ENCODE data around the gene VASN. TPM values are rescaled to one million over a fixed set of nuclear protein-coding genes. Genes with fewer than 3 reads are reported as not detected.

VASN gene
- total RNA-seq, 1 donor from 2014 or later = 16.8 TPM

GRCh38 chr16:4403133-4403949 is 31.7 kb downstream of the VASN start:
- no peak for DNase-seq

DNA sequence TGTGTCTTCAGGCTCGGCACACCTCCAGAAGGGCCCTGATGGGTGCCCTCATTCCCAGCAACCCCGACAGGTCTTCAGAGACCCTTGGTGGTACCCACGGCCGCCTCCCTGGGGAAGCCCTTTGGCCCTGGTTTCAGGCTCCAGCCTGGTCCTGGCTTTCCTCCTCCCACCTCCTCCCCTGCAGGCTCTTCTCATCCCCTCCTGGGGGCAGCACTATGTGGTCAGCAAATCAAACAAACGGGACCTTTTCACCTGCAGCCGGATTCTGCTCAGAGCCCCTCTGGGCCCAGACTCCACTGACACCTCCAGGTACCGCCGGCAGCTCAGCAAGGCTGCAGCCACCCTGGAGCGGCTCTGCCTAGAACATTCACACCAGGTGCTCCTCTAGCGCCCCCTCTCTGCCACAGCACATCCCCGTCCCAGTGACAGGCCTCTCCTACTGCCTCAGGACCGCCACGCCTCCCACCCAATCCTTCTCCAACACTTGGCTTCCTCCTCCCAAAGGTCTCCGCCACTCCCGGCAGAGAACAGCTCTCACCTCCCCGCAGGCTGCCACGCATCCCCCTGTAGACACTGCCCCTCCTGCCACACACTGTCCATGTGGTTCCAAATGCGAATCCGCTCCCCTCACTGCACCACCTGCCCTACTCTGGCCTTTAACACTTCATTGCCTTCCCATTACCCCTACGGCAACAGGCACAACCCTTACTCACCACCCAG is 32.8 kb downstream of the VASN start:
- DNase-seq = peak; percentile 54

- no peak for DNase-seq
Observed at GRCh38 chr16:4404967-4405696, 33.5 kb downstream of the VASN start.

DNA sequence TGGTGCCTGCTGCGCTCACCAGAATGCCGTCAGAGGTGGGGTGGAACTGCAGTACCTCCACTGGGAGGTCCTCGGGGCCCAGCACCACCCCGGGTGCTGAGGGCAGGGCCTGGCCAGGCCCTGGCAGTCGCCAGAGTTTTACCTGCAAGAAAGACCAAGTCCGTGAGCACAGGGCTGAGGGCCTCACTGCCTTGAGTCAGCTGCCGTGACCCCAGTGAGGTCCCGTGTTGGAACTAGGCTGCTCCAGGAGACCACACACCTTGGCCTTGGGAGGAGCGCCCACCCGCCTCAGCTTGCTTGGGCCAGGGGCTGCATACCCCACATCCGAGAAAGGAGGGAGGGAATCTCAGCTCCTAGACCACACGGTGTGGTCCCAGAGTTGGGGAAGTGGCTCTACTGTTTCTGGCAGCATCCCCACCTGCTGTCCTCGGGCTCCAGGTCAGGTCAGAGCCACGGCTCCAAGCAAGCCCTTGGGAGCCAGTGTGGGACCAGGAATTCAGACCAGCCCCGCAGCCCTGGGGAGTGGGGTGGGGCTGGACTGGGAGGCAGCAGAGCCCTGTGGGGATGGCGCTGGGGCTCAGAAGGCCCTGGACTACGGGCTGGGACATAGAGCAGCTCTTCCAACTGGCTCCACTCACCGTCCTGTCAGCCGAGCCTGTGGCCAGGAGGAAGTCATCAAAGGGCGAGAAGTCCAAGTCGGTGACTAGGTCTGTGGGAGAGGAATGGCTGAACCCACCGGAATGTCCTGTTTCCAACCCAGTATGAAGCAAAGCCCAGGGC is 36.1 kb downstream of the VASN start:
- no peak for DNase-seq

- DNase-seq = no peak
Observed at GRCh38 chr16:4408323-4408690, 36.7 kb downstream of the VASN start.

- peak; percentile 75 for DNase-seq
Observed at GRCh38 chr16:4409081-4409932, 37.7 kb downstream of the VASN start.

- DNase-seq = peak; percentile 98
Observed at GRCh38 chr16:4410335-4411075, 38.9 kb downstream of the VASN start.

- peak; percentile 95 for DNase-seq
Observed at GRCh38 chr16:4411684-4412083, 40.0 kb downstream of the VASN start.

GRCh38 chr16:4412159-4412558 is 40.5 kb downstream of the VASN start:
- DNase-seq = no peak

DNA sequence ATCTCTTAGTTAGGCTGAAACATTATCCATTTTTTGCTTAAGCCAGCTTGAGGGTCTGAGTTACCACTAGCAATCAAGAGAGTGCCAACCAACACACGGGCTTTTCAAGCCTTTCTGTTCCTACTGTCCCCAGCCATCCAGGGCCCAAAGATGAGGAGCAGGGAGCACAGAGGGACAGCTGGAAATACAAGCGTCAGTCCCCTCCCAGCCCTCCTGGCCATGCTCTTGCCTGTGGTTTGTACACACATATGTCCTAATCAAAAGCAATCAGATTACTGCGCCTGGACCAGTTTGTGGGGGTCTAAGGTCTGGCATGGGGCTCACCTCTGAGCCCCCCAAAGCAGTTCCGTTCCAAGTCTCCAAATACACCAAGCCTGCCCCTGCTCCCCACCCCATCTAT is 41.2 kb downstream of the VASN start:
- peak; percentile 47 for DNase-seq

GRCh38 chr16:4414187-4414917 is 42.7 kb downstream of the VASN start:
- DNase-seq = no peak

- peak; percentile 52 for DNase-seq
Observed at GRCh38 chr16:4415538-4416199, 44.0 kb downstream of the VASN start.

DNA sequence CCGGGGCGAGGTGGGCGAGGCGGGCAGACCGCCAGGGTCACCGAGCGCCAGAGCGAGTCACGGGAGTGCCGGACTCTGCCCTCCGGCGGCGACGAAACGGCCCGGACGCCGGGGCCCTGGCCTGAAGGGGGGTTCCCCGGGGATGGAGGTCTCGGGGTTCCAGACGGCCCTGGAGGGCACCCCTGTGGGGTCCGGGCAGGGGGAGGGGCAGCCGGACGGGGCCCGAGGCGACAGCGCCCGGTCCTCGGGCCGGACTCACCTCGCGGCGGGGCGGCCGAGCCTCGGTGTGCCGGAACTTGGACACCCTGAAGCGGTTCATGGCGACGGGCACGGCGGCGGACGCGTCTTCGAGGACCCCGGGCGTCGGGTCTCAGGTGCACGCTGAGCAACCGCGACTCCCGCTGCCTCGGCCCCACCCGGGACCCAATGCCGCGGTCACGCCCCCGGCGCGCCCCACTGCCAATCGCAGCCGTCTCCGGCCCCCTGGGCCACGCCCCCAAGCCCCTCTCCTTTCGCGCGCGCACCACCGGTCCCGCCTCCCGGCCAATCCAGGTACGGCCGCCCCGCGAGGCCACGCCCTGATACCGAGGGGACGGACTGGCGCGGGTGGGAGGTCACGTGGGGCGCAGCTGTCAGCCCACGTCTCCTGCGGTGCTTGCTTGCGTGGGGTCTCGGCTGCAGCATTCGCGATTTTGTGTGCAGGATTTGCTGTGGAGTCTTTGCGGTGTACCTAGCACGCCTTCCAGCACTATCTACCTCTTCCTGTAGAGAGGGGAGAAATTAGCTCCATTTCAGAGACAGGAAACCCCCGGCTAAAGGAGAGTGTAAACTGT is 44.8 kb downstream of the VASN start, which contains the start of gene CORO7:
Gene CORO7 (minus strand): TSS at position 397 of the 833 bp plus-strand sequence. CDS start 78 bp downstream, at position 319.
- DNase-seq = peak; percentile 97

DNA sequence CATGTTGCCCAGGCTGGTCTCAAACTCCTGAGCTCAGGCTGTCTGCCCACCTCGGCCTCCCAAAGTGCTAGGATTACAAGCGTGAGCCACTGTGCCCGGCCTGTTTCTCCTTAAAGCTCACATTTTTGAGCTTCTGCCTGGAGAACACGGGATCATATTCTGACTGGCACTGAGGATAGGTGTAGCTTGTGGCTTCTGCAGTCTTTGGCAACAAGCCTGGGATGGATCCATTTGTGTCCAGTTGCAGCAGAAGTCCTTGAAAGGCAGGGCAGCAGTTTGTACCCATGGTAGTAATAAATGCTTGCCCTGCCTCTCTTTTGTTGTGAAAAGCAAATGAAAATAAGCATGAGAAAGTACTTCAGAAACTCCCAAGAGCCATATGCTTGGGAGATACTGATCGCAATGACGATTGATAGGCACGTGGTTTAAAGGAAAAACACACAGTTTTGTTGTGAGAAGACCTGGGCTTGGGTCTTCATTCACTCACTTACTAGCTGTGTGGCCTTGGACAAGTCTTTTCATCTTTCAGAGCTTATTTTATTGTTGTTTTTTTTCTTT is 47.8 kb downstream of the VASN start:
- no peak for DNase-seq

DNA sequence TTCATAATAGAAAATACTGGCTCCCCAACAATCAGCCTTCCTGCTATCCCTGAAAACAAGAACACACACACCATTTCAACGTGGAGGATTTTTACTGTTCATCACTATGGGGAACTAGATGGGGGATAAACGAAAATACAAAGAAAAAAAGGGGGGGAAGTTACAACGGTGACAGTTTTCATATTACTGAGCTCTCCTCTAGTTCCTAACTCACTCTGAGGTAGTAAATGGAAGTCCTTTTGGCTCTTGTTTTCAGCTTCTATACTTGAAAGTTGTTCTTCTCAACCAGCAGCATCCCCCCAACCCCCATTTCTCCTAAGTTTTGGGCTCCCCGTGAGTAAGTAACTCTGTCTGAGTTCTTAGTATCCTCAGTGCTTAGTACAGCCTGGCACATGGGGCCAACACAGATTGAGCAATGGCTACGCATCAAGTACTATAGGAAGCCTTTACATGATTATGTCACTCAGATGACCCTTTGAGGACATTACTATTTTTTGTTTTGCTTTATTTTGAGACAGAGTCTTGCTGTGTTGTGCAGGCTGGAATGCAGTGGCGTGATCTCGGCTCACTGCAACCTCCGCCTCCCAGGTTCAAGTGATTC is 49.0 kb downstream of the VASN start:
- no peak for DNase-seq

DNA sequence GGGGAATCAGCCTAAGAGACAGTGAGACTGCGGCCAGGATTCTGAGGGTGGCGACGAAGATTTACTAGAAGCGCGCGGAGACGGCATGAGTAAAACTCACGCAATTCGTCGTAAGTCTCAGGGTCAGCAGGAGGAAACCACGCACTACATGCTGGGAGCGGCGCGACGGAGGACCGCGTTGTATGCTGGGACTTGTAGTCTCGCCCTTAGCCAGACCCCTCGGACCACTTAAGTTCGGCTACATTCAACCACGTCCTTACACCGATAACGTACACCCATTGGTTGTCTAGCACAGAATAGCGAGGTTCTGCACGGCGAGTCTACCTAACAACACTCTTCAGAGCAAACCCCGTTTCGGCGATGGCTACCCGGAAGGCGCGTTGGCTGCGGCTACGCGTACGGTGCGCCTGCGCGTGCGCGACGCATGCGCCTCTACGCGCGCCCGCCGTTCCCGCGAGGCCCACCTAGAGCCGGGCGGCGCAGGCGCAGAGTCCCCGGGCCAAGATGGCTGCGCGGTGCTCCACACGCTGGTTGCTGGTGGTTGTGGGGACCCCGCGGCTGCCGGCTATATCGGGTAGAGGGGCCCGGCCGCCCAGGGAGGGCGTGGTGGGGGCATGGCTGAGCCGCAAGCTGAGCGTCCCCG is 53.9 kb downstream of the VASN start, which contains the start of gene DNAJA3:
Gene DNAJA3 (plus strand): TSS at position 491 of the 643 bp plus-strand sequence. CDS start 14 bp downstream, at position 505.
- DNase-seq = peak; percentile 98
